NCI-H460 (cell line): ENCODE results near the gene PBLD. TPM values are rescaled to one million over a fixed set of nuclear protein-coding genes. Genes with fewer than 3 reads are reported as not detected.
"Not testable (repeated sequence)": the region's sequence is repeated elsewhere in the genome, so short reads cannot be mapped to it uniquely, and the experiment has no call there.

Experiments
- DNase-seq: peaks from one replicate; pipeline ENCODE4 v3.0.0-alpha.2; 2016; ENCODE audit warnings: low read depth; ENCODE audit errors: extremely low read depth
- total RNA-seq: library from RNA; depleted of rRNA; stranded (reverse); fragments of >200 nt; shearing (Covaris generic); gene quantifications from 2 replicates; pipeline ENCODE4 v1.2.3, GENCODE V29; 2014

The PBLD gene
- total RNA-seq, 1 experiment from 2014 or later: 3.3 TPM

DNA sequence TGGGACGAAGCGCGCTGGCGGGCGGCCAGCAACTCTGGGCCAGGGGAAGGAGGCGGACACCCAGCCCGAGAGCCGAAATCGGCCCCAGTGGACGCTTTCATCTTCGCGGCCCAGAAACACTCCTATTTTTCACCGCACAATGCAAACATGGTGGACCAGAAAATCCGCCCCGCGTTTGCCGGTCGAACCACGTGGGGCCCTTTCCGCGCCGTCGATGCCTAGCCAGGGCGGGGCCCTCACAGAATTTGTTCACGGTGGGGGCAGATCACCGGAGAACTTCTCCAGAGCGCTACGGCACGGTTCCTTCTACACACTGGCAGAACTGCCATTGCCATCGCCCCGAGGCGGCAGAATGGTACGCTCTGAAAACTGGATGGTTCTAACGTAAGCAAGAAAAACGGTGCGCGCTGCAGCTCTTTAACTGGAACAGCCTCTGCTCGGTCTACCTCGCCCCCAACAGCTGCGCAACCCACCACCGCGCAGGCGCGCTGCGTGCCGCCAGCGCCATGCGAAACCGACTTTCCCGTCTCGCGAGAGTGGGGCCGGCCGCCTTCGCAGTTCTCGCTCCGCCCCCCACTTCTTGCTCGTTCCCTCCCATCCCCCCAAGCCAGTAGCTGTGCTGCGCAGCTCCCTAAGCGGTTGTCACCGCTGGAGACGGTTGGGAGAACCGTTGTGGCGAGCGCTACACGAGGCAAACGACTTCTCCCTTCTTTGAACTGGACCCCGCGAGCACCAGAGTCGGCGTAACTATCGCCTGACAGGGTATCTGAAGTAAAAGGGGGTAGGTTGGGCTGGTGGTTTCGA lies 1.1 kb downstream of the PBLD start, which contains the start of gene HNRNPH3:
HNRNPH3 (plus strand) TSS at position 610 of the 804 bp plus-strand sequence. CDS start 5,158 bp downstream, outside the sequence.
- peak; percentile 98 for DNase-seq

DNA sequence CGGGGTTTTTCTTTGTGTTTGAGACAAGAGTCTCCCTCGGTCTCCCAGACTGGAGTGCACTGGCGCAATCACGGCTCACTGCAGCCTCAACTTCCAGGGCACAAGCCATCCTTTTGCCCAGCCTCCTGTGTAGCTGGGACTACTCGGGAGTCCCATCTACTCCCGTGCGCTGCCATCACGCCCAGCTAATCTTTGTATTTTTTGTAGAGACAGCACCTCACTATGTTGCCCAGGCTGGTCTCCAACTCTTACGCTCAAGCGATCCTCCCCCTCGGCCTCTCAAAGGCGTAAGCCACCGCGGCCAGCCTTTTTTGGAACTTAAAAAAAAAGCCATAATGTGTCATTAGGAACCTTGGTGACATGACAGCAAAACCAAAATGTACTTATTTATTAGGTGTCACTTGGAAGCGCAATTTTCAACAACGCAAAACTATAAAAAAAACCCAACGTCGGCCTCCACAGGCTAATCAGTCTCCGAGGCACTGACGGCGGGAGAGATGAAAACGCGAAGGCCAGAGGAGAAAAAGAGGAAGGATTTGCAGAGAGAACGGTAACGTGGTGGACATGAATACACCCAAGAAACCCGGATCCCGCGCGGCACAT lies 1.8 kb downstream of the PBLD start:
- no peak for DNase-seq

DNA sequence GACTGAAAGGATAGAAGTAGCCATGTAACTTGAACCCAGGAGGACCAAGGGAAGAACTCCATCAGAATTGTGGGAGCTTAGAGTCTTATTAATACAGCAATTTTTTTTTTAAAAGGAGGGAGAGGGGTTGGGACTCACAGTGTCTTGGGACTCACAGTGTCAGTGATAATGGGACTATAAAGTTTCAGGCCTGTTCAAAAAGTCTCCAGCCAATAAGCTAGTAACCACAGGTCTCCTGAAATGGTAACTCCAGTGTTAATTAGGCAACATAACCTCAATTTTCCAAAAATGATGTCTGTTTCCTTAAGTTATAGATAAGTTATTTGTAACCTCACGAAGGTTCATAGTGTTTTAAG lies 3.2 kb downstream of the PBLD start:
- DNase-seq: no peak

DNA sequence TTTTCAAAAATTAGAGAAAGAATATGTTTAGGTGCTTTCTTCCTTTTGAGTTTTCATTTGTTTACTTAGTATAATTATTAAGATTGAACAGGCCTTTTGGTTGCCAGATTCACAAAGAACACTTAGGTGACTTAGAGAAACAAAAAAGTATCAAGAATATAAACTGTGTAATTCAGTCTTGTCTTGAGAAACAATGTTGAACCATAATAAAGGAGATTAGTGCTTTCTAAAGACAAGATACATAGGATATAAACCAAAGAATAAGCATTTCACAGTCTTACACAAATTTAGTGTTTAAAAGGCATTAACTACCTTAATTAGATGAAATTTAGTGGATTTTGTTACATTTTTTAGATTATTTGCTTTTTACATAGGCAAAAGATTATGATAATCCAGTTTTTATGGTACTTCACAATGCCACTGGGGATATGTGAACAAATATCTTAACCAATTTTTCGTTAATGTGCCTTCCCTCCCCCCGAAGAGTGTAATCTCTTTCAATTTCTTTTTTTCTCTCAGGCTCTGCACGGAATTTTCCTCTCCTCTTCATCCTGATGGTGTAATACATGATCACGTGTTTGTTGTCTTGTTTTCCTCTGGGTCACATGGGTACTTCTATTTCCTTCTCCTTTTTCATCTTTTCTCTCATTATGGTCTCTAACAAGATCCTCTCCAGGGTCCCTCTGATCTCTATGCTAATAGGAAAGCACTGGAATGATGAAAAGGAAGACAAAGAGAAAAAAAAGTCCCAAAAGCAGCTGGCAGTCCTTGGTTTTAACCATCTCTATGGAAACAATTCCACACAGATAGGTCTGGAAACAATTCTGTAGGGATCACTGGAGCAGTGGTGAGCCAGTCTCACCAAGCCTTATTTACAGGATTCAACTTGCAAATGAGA lies 4.6 kb downstream of the PBLD start:
- peak; percentile 55 for DNase-seq

DNA sequence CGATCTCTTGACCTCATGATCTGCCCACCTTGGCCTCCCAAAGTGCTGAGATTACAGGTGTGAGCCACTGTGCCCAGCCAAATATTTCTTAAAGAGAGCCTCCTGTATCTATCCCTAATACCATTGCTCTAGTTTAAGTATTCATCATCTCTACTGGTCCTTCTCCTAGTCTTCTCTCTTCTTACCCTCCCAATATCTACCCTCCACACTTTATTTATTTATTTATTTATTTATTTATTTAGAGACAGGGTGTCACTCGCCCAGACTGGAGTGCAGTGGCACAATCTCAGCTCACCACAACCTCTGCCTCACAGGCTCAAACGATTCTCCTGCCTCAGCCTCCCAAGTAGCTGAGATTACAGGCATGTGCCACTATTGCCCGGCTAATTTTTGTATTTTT lies 8.3 kb downstream of the PBLD start:
- not testable (repeated sequence) for DNase-seq

DNA sequence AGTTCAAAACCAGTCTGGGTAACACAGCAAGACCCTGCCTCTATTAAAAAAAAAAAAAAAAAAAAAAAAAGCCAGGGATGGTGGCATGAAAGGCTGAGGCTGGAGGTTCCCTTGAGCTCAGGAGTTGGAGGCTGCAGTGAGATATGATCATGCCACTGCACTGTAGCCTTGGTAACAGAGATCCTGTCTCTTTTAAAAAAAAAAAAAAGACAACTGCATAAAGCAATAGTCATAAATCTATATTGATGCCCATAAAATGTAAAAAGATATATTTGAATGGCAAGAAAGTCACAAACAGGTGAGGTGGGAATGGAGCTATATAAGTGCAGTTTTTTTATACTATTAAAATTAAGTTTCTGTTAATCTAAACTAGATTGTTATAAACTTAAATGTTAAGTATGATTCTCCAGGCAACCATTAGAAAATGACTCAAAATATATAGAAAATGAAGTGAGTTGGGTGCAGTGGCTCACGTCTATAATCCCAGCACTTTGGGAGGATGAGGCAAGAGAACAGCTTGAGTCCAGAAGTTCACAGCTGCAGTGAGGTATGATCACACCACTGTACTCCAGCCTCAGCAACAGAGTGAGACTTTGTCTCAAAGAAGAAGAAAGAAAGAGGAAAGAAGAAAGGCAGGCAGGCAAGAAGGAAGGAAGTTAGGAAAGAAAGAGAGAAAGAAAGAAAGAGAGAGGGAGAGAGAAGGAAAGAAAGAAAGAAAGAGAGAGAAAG lies 14.2 kb downstream of the PBLD start:
- DNase-seq: no peak

DNA sequence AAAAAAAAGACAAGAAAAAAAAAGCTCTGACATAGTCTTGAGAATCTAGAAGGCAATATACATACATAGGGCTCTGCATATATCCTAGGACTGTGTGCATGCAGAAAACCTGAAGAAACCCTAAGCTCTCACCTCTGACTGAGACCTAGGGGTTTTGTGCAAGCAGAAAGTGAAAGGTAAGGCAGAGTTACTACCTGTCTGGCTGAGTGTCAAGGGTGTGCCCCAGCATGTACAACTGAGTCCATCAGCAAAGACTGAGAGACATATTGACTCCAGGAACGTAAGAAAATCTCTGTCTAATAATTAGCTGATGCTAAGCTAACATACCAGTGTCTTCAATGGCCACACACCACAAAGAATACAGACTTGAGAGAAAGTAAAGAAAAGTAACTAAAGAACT lies 17.1 kb downstream of the PBLD start:
- no peak for DNase-seq

DNA sequence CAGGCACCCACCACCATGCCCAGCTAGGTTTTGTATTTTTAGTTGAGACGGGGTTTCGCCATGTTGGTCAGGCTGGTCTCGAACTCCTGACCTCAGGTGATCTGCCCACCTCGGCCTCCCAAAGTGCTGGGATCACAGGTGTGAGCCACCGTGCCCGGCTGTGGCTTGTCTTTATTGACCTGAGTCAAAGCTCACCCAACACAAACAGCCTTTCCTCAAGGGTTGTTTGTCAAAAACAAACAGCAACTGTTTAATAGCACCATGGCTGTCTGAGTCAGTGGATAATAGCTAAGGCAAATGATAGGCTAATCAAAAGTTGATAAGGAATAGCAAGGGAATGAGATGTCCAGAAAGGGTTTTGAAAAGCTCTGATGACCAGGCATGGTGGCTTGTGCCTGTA lies 17.8 kb downstream of the PBLD start:
- not testable (repeated sequence) for DNase-seq

DNA sequence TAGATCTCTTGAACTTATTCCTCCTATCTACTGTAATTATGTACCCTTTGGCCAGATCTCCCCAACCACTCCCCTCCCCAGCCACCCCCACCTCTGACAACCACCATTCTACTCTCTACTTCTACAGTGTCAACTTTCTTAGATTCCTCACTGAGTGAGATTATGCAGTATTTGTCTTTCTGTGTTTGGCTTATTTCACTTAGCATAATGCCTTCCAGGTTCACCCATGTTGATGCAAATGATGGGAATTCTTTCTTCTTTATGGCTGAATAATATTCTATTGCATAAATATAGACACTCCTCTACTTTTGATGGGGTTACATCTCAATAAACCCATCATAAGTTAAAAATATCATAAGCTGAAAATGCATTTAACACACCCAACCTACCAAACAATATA lies 22.2 kb downstream of the PBLD start:
- no peak for DNase-seq

DNA sequence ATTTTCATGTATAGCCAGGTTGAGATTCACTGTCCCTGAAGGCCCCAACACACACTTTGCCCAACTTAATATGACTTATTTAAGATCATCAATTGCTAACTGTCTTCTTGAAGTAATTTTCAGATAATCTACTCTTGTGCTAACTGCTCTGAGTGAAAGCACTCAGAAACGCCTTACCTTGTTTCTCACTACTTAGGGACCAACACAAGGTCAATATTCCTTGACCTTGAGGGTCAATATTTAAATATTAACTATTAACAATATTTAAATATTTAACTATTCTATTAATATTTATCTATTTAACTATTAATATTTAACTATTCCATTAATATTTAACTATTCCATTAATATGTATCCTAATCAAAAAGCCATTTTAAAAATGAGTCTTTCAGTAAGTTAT lies 26.9 kb downstream of the PBLD start:
- no peak for DNase-seq

DNA sequence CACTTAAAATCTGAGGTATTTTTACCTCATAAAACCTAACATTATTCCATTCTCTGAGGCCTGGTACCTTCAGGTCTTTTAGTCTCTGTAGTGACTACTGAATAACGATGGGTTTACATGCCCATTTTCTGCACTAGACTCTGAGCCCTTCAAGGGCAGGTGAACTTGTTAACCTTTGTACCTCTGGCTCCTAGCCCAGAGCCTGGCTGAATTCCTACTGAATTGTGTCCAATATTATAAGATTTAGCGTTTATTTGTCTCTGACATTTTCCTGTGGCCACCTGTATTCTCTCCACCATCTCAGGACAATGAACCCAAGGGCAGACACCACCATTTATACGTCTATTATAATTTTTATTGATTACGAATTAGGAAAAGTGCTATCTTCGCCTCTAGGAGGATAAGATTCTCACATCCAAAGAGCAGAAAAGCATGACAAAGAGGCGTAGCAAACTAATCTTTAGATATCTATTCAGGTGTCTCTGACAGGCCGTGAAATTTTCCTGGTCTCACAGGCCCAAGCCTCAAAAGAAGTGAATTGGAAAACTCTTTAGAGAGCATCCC lies 28.8 kb downstream of the PBLD start:
- DNase-seq: no peak

DNA sequence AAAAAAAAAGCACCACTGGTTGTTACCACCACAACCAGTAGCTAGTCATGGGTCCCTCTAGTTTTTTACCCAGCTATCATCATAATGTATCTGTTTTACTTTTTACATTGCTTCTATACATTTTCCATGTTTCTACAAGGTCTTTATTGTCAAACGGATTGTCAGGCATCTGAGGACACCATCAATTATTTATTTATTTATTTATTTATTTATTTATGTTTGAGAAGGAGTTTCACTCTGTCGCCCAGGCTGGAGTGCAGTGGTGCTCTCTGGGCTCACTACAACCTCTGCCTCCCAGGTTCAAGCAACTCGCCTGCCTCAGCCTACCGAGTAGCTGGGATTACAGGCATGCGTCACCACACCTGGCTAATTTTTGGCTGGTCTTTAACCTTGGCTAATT lies 29.9 kb downstream of the PBLD start:
- DNase-seq: no peak

DNA sequence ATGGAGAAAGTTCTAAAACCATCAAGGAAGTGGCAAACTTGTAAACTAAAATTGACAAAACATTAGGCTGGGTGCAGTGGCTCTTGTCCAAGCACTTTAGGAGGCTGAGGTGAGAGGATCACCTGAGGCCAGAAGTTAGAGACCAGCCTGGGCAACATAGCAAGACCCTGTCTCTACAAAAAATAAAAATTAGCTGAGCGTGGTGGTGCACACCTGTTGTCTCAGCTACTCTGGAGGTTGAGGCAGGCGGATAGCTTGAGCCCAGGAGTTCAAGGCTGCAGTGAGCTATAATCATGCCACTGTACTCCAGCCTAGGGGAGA lies 30.3 kb downstream of the PBLD start:
- DNase-seq: no peak

DNA sequence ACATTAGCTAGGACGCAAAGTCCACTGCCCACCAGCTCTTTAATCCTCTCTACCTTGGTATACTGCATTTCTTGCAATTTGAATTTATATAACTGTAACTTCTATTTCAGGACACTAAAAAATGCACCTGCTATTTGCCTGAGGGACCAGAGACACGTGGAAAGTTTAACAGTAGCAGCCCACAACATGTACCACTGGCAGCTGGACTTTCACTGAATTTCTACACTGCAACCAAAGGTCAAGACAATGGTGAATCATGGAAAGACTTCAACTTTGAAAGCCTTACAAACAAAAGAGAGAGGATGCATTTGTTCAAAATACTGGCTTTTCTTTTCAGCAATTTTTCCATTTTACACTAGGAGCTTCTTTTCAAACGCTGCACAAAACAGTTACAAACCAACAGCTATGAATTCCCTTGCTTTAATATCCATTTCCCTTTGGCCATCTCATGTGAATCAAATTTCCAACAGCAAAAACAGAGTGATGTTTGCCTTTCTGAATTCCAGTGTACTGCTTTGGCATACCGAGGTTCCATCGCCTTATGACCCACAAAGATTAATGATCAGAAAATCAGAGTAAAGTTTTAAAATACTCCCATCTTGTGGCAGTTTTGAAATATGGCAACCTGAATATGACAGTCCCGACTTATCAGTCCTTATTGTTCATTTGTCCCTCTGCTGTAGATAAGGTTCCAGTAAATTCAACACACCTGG lies 30.8 kb downstream of the PBLD start:
- peak; percentile 54 for DNase-seq

DNA sequence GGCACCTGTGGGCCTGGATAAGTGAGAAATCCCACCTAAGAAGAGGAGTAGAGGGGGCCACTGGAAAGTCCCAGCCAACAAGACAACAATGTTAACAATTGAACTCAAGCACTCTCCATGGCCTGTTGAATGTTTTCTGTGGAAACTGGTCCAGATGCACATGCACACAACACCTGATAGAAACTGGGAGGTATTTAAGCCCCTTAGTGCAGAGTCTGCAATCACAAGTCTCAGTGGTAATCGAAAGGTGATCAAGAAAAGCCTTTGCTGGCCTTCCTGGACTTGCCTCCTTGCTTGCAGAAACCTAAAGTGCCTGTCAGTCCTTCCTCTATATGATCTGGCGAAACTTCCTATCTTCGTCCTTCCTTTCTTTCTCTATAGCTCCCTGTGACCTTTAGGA lies 31.4 kb downstream of the PBLD start:
- no peak for DNase-seq

DNA sequence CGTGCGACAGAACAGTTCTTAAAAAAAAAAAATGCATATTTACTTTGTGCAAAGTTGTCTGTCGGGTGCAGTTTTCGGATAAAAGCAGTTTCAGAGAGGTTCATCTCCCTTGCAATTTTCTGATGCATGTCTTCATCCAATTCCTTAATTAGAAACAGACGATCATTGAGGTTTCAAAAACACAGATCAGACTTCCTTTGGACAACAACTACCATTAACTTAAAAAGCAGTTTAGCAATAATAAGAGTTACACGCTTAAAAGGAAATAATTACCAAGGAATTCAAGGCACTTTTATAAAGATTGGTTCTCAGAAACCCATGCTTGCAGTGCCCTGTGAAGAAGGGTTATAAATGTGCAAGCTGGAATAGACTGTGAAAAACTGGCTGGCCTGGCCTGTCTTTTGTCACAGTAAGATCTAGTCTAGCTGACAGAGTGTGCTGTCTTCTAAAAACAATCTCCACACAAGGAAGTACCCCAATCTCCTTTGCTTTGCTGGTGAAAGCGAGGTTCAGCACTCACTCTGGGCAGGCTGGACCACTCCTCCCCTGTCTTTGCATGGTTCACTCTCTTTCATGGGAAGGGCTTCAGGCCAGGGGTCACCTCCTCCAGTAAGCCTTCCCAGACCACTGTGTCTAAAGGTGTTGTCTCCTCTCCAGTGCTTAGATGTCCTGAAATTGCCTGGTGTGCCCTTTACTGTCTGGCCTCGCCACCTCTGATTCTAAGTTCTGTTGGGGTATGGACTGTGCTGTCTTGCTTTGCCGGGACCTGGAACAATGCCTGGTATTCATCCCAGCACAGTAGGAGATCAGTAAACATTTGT lies 35.7 kb downstream of the PBLD start:
- DNase-seq: no peak

DNA sequence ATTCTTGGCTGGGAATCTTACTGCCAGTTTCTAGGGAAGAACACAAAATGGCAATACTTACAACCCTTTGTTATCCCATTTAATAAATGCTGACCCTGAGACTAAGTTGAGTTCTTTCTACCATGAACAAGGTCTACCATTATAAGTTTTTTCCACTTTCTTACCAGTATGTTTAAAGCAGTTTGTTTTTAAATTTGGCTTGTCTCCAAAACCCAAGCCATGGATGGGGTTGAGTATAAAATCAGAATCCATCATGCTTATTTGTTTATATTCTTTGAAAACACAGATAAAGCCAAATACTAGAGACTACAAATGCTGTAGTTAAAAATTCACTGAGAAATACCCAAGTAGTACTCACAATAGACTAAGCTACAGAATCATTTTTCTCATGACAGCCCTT lies 42.0 kb downstream of the PBLD start:
- no peak for DNase-seq

DNA sequence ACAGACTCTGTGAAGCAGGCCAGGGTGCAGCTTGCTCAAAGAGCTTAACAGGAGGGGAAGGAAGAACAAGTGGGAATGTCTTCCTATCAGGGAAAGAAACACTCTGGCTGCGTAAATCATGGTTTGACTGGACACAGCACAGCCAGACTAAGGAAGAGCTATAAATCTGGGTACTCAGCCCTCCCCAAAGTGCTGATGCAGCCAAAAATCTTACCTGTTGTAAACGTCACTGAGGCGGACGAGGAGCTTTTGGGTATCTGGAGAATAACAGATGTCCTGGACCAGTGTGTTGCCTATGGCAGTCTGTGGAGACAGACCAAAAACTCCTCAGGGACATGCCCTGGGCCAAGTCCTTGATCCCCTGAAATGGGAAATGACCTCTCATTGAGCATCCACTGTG lies 44.0 kb downstream of the PBLD start:
- no peak for DNase-seq
